Suppressor macrophage treated with lipopolysaccharide for 4 hours (primary cell): Measurements from ENCODE around the gene FREM2.

ENCODE experiments used
- DNase-seq: peaks from one replicate; pipeline ENCODE4 v3.0.0-alpha.2; 2020

The FREM2 gene, protein sequence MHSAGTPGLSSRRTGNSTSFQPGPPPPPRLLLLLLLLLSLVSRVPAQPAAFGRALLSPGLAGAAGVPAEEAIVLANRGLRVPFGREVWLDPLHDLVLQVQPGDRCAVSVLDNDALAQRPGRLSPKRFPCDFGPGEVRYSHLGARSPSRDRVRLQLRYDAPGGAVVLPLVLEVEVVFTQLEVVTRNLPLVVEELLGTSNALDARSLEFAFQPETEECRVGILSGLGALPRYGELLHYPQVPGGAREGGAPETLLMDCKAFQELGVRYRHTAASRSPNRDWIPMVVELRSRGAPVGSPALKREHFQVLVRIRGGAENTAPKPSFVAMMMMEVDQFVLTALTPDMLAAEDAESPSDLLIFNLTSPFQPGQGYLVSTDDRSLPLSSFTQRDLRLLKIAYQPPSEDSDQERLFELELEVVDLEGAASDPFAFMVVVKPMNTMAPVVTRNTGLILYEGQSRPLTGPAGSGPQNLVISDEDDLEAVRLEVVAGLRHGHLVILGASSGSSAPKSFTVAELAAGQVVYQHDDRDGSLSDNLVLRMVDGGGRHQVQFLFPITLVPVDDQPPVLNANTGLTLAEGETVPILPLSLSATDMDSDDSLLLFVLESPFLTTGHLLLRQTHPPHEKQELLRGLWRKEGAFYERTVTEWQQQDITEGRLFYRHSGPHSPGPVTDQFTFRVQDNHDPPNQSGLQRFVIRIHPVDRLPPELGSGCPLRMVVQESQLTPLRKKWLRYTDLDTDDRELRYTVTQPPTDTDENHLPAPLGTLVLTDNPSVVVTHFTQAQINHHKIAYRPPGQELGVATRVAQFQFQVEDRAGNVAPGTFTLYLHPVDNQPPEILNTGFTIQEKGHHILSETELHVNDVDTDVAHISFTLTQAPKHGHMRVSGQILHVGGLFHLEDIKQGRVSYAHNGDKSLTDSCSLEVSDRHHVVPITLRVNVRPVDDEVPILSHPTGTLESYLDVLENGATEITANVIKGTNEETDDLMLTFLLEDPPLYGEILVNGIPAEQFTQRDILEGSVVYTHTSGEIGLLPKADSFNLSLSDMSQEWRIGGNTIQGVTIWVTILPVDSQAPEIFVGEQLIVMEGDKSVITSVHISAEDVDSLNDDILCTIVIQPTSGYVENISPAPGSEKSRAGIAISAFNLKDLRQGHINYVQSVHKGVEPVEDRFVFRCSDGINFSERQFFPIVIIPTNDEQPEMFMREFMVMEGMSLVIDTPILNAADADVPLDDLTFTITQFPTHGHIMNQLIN (N-terminal part only)

DNA sequence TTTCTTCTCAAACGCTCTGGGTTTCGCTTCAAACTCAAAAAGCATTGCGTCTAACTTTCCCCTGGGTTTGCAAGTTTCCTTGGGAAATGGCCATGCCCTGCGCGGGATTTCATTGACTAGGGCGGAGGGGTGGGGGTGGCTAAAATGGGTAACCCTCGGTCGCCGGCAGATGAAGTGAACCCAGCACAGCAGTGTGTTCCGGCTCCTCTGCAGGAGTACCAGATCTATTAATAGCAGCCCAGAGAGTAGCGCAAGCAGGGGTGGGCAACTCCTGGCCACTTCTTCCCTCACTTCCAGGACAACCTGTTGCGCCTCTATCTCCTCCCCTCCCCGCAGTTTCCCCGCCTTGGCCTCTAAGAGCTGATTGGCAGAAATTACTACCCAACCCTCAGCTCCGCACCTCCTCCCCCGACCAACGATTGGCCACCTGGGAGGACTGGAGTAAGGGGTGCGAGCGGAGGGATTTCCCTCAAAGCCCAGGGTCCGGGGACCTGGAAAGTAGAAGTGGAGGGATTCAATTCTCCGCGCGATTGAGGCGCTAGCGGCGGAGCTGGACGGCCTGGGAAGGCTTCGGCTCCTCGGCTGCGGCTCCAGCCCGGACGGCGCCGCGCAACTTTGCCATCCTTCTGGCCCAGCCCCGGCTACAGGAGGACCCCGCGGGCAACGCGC, at the start of gene FREM2:
Gene FREM2 (plus strand): TSS at position 501 of the 669 bp plus-strand sequence. CDS start 268 bp downstream, outside the sequence.
- no peak for DNase-seq

DNA sequence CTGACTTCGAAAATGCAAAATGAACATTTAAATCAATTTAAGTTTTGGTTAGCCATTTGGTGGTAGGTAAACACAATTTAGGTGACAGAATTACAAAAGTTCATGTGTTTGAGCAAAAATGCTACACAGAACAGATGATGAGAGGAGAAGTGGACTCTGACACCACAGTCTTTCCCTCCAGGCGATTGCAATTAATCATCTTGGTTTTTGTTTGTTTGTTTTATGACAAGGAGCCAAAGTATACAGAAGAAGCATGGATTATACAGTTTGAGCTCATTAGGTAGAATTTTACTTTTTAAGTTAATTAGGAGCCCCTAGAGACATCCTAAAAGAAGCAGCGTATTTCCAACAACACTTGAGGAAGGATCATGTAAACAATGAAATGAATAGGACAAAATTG, 49.3 kb upstream of the FREM2 start:
- no peak for DNase-seq

DNA sequence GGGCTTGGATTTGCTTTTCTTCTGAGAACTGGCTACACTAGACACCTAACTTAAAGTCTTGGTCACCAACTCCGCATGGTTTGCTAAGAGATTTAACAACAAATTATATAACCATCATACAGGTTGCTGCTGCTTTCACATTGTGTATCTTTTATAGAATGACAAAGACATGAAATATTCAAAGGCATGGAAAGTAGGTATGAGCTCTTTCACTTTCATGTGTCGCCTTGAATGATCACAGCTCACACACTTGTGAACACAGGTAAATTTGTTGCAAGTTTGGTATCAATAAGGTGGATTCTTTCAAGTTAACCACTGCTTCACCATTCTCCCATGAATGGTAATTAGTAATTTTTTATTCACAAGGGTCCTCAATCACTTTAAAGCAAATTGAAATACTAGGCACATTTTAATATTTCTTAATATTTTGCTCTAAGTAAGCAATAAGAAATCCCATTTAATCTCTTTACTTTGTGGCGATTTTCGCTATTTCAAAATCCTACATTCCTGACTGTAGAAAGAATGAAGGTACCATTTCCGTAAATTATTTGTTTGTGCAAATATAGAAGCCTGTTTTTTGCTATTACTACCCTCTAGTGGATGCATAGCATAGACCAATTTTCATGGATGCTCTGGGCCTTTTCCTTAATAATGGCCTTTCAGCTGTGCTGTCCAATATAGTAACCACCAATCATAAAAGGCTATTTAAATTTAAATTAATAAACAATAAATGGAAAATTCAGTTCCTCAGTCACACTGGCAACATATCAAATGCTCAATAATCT, 45.5 kb upstream of the FREM2 start:
- no peak for DNase-seq

DNA sequence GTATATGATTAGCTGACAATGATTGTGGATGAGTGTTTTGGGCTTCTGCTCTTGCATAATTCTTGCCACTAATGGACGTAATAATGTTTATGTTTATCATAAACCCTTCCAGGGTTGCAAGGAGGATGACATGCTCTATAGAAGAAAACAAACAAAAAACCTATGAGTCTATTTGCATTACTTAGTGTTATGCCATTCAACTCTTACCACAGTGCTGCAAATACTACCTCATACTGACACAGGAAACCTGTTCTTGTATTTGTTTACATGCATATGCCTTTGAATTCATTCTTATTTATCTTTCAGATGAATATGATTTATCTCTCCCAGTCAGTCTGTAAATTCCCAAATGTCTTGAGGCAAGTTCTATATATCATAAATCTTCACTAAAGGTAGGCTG, 39.6 kb upstream of the FREM2 start:
- DNase-seq = no peak

DNA sequence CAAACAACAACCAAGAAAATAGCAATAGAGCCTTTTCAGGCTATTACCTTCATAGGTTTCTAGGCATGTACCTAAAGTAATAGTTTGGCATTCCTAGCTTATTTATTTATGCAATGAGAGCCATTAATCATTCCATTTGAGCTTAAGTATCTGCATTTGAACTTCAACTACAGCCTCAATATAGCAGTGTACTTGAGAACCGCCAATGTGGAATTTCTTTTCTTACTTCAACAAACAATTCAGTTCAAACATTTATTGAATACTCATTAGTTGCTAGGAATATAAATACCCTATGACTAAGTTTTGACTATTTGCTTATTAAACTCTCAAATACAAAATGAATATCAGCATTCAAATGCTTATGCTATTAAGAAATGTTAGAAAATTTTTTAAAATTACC, 38.0 kb upstream of the FREM2 start:
- DNase-seq = no peak

DNA sequence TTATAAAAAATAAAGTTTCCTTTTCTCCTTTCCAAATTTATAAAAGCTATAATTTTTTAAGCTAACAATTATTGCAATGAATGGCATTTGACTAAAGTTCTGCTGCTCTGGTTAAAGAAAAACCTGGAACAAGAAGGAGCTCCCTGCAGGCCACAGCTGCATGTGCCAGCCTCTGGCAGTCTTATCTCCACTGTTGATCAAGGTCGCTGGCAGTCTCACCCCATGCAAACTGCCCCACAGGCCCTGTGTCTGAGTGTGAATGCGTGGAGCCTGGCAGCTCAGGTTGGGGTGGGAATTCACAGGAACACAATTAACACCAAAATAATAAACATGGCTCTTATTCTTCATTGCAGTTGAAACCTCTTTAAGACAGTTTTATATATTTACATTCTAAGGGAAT, 30.2 kb upstream of the FREM2 start:
- no peak for DNase-seq

DNA sequence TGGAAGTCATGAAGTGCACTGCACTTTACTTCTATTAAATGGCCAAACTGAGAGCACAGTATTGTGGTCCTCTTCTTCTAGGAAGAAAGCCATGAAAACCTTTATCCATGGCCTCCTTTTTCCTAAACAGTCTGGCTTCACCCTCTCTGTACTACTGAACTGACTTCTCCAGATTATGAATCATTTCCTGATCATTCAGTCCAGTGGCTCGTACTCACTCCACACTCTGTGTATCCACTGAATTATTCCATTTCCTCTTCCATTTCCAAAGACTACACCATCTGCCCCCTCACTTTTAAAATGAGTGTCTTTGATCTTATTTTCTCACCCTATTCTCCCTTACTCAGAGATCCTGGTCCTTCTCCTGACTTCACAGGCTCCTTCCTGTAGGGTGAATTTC, 29.7 kb upstream of the FREM2 start:
- no peak for DNase-seq

DNA sequence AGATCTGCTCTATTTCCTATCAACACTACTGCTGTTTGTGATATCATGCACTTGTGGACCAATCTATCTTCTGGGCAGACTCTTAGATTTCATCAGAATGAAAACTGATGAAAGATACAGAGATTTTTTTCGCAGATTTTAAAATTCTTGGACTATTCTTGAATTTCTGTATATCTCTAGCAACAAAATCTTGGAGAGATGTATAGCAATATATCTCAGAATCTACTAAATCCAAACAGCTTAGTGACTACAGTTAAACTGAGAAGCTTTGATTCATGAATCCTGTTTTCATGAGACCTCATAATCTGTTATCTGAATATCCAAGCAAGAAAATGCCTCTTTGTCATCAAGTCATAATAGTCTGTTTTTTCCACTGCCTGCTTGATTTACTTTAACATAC, 28.0 kb upstream of the FREM2 start:
- no peak for DNase-seq

DNA sequence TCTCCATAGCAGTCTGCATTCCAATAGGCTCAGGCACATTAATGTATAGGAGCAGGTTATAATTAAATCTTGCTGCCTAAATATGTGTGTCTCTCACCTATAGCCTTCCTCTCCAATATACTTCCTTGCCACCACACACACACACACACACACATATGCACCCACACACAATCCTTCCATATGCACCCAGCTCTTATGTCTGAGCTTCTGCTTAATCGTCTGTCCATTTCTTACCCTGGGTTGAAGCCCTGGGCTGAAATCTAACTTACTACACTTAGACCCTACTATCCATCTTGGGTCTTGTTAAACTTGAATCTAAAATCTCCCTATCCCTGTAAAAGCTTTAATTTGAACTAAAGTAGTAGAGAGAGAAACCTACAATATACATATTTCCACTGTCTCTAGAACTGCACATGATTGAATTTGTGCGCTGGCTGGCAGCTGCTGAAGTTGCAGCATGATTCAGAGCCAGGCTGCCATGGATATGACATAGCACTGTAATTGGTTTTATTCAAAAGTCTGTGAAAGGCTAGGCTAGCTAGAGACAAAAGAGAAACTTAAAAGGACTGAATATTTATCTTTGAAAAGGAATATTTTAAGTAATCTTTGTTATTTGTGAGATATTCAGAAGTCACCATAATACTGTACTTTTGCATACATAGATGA, 25.7 kb upstream of the FREM2 start:
- no peak for DNase-seq

DNA sequence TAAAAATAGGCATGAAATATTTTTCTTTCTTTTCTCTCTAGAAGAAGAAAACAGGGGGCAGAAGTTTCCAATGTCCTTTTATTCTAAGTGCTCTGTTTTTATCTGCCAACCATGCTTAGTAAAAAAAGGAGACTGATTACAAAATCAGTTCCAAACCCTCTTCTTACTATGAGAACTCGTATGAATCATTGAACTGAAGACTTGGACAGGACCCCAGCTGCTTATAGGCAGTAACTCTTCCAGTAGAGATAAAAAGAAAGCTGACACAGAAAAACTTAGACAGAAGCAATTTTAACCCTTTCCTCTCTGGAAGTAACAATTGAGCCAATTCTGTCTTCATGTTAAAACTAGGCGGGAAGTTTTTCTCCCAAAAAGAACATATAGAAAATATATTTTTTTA, 24.5 kb upstream of the FREM2 start:
- DNase-seq = no peak

DNA sequence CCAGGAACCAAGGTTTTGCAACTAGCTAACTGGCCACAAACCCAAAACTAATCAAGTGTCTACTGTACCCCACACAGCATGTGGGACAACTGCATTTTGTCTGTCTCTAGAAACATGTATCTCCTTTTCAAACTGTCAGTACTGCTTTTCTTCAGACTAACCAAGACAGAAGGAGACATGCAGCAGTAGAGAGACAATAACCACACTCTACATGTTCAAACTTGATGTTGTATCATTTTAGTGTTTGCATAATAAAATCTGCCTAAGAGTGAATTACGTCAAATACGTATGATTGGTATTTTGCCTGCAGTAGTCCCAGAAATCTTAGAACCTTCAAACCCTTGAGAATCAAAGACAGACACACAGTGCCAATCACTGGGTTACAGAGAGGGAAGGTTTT, 22.0 kb upstream of the FREM2 start:
- DNase-seq = no peak

DNA sequence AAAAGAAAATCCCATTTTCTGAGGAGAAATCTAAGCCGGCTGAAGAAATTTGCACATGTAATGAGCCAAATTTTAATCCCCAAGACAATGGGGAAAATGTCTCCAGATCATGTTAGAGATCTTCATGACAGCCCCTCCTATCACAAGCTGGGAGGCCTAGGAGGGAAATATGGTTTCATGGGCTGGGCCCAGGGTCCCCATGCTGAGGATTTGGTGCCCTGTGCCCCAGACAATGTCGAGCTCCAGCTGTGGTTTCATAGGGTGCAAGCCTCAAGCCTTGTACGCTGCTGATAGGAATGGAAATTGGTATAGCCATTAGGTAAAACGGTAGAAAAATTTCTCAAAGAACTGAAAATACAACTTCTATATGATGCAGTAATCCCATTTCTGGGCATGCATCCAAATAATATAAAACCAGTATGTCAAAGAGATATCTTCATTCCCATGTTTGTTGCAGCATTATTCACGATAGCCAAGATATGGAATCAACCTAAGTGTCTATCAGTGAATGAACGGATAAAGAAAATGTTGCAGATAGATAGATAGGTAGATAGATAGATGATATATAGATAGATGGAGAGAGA, 19.3 kb upstream of the FREM2 start:
- no peak for DNase-seq

DNA sequence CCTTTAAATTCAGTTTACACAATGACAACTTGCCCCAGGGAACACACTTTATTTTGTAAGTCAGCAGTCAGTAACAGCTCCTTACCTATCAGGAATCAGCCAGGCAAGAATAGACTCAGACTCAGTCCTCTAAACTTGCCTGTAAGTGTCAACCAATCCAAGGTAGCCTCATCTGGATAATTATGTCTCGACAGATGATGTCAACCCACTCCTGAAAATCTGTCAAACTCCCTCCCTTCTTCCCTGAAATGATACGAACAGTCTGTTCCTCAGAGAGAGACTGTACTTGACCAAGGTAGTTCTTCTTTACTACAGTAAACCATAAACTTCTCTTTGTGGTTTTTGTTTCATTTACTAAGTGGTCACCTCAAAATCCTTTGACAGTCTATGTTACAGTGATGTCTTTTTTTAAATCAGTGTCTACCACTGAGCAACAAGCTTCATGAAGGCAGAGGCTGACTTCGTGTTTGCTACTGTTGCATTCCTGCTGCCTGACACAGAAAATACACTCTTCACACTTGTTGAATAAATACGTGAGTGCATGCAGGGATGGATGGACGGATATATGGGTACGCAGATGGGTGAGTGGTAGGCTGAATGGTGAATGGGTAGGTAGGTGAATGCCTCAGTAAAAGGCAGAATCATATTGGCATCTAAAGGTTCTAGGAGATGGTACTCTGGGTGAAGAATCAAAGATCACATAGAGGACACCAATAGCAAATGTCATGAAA, 17.5 kb upstream of the FREM2 start:
- DNase-seq = no peak

DNA sequence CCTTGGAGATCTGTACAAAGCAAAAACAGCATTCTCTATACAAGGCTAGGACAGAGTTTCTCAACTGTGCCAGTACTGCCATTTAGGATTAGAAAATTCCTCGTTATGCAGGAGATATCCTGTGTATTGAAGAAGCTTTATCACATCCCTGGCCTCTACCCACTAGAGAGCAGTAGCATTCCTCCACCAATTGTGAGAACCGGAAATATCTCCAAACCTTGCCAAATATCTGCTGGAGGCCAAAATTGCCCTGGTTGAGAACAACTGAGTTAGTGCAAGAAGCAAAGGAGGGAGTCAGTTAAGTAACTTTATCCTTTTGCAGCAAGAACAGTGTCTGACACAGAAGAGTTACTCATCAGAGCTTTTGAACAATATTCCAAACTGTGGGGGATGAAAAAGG, 16.2 kb upstream of the FREM2 start:
- DNase-seq = no peak

DNA sequence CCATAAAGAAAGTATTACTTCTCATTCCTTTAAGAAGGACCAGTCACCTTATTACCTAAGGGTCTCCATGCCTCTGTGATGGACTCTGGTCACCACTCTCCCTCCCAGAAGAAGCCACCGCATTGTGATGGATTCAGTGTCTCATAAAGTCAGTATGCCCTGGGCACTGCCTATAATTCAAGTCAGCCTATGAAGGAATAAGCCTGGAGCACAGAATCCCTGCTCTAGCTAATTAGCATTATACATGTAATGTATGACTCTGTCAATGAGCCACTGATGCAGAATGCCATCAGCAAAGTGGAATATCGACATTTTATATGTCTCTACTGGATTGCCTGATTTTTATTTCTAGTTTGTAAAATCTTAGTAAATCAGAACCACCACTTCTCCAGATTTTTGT, 14.9 kb upstream of the FREM2 start:
- no peak for DNase-seq

DNA sequence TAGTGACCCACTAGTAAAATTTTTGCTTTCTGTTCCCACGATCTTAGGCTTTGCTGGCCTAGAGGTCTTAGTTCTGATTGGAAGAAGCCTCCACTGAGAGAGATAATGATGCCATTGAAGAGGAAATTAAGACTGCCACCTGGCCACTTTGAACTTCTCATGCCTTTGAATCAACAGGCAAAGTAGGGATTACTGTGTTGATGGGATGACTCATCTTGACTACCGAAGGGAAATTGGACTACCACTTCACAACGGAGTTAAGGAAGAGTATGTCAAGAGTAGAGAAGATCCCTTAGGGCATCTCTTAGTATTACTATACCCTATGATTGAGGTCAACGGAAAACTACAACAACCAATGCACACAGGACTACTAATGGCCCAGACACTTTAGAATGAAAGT, 12.7 kb upstream of the FREM2 start:
- DNase-seq = no peak

DNA sequence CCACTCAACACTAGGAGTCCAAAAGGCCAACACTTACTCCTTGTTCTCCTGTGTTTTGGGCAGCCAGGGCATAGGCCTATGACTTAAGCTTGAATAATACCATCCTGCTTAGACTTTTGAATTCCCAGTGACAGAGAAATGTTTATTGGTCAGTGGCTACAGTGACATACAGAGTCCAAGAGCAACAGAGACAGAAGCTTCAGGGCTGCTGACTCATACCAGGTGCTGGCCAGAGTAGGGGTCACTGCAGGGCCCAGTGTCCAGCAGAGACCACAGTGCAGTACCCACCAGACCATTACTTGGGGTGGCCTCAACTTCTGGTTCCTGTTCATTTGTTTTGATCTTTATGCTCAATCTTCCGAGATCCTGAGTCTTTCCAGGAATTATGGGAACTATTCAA, 6.0 kb upstream of the FREM2 start:
- no peak for DNase-seq

DNA sequence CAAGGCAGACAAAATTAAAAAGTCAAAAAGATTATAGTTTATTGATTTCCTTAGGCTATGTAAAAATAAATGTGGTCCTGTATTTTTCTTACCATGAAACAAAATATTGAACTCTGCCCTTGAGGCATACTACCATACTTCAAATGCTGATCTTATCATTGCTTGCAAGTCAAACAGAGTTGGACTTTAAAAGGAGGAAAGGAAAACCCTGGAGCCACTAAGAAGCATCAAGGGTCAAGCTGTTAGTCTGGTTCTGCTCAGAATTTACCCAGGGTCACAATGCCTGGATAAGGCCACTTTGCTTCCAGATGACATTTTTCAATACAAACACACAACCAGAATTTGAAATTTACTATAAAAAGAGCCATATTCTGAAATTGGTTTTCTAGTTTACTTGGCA, 2.2 kb upstream of the FREM2 start:
- no peak for DNase-seq

DNA sequence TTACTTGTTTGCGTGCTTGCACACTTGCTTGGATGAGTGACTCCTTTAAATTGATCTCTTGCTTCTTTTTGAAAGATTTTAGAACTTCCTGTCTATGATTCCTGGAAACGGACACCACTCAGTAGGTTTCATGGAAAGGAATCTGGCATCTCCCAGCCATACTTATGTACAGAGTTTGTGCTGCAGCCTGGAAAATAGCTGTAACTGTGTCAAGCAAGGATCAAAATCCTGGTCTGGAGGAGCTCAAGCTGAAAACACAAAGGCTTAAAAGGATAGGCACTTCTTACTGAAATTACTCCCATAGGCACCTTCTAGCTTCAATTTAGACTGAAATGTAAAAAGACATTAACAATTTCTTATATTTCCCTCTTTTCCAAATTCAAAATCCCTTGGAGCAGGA, 1.4 kb upstream of the FREM2 start:
- DNase-seq = no peak

DNA sequence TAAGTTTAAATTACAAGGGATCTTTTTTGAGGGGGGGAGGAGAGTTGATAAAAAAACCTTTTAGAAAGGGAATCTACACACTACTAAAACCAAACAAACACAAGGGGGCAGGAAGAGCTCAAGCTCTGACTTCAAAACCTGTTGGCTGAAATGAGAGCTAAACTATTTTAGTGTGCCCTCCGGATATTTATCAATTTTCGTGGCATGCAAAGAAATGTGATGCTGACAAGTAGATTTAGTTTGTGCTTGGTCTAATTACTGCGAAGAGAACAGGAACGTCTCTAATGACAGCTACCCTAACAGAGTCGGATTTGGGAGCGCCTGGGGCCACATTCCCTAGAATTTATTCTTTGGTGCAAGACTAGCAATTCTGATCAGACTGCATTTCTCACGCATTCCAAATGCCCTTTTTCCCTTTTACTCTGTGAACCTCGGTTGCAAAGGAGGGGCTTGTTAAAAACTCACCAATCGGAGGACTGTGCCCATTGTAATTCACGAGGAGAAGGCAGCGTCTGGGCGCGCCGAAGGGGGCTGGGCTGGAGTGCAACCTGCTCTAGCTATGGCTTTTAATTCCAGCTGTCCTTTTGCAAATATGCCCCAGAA, 802 bp upstream of the FREM2 start:
- DNase-seq = no peak
